GM21390 (cell line): ENCODE results near the gene USP28.
"Not testable (repeated sequence)": the region's sequence is repeated elsewhere in the genome, so short reads cannot be mapped to it uniquely, and the experiment has no call there.

ENCODE experiments used
- ATAC-seq: cut with Tn5 transposase; IDR thresholded peaks from one replicate; pipeline ENCODE4 v1.9.1; 2021; ENCODE audit not compliant: unreplicated experiment

USP28 gene

GRCh38 chr11:113779496-113779895, 95.9 kb downstream of the USP28 start, which contains the start of gene CLDN25:
Gene CLDN25 (plus strand): TSS chr11:113779796. CDS start chr11:113779796, 0 bp downstream.
- no peak for ATAC-seq

- no peak for ATAC-seq
Observed at GRCh38 chr11:113778111-113778910, 97.1 kb downstream of the USP28 start.

GRCh38 chr11:113774174-113774503, 101.2 kb downstream of the USP28 start:
- ATAC-seq: no peak

GRCh38 chr11:113773416-113774173, 101.8 kb downstream of the USP28 start, which contains the start of gene ZW10:
Gene ZW10 (minus strand): TSS chr11:113773692. CDS start chr11:113773666, 26 bp downstream.
- ATAC-seq: peak; percentile 99

- ATAC-seq: no peak
Observed at GRCh38 chr11:113773092-113773415, 102.3 kb downstream of the USP28 start.

GRCh38 chr11:113771964-113772363, 103.4 kb downstream of the USP28 start:
- ATAC-seq: no peak

GRCh38 chr11:113764527-113765219, 110.7 kb downstream of the USP28 start:
- no peak for ATAC-seq

- ATAC-seq: not testable (repeated sequence)
Observed at GRCh38 chr11:113763040-113763439, 112.3 kb downstream of the USP28 start.

- ATAC-seq: no peak
Observed at GRCh38 chr11:113760241-113760640, 115.1 kb downstream of the USP28 start.

- ATAC-seq: no peak
Observed at GRCh38 chr11:113752932-113753331, 122.4 kb downstream of the USP28 start.
